Activated CD4-positive, CD25-positive, alpha-beta regulatory T cell treated with anti-CD3 and anti-CD28 coated beads, Interleukin-2, amount 50 U/mL, for 24 hours (primary cell): ENCODE data around the gene ERP44.
A peak's percentile ranks its signal among the peaks of the same experiment; 100 is the strongest.
"Not testable (repeated sequence)": the region's sequence is repeated elsewhere in the genome, so short reads cannot be mapped to it uniquely, and the experiment has no call there.

Experiments
- ATAC-seq, 2 donors: fragments of 150-1000 bp; cut with Tn5 transposase; one replicate each; pipeline ENCODE4 v1.10.0; 2021; ENCODE audit warnings: mild to moderate bottlenecking in 1 of 2, moderate library complexity in 1 of 2

The ERP44 gene

DNA sequence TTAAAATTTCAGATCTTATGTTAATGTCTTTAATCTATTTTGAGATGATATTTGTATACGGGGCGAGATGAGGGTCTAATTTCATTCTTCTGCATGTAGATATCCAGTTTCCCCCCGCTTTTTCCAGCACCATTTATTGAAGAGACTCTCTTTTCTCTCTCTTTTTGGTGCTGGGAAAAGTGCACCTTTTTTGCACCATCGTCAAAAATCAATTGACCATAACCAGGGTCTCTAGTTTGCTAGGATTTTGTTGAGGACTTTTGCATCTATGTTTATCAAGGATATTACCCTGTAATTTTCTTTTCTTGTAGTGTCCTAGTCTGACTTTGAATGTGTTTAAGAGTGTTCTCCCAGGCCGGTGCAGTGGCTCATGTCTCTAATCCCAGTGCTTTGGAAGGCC is 99.0 kb downstream of the ERP44 start:
- ATAC-seq: no peak

DNA sequence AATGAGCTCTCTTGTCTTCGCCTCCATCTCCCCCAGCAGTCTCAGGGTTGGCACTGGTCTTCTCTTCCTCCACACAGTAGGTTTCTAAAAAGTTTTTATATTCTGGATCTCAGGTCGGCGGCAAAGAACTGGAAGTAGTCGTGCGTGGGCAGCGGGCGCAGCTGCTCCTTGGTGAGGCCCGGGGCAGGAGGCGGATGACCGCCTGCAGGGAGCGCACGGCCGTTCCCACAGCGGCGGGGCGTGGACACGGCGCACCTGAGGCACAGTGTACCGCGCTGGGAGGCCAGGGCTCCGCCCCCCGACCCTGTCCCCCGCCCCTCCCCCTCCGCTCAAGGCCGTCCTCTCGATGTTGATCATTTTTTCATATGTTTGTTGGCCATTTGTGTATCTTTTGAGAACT is 99.9 kb downstream of the ERP44 start:
- ATAC-seq: no peak

DNA sequence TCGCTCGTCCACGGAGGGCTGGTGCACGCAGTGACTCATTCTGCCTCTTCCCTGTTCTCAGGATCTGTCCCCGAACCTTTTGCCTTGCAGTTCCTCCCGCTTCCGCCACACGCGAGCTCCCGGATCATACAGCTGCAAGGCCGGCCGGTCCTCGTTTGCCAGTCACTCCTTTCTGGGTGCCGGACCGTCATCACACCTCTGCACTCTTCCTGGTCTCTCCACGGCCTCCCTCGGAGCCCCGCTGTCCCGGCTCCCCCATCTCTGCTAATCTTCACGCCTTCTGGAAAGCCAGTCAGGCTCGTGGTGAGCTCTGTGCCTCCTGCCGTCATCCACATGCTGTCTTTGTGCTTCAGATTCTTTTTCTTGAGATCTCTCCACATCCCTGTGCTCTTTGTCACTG is 100.5 kb downstream of the ERP44 start:
- ATAC-seq: no peak

DNA sequence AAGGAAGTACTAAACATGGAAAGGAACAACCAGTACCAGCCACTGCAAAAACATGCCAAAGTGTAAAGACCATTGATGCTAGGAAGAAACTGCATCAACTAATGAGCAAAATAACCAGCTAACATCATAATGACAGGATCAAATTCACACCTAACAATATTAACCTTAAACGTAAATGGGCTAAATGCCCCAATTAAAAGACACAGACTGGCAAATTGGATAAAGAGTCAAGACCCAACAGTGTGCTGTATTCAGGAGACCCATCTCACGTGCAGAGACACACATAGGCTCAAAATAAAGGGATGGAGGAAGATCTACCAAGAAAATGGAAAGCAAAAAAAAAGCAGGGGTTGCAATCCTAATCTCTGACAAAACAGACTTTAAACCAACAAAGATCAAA is 108.3 kb downstream of the ERP44 start:
- not testable (repeated sequence) for ATAC-seq

- ATAC-seq: no peak
Measured at GRCh38 chr9:99986642-99987041, 112.2 kb downstream of the ERP44 start.

- no peak for ATAC-seq
Measured at GRCh38 chr9:99980598-99980997, 118.2 kb downstream of the ERP44 start.

GRCh38 chr9:99978221-99978620 is 120.6 kb downstream of the ERP44 start:
- no peak for ATAC-seq

- ATAC-seq: no peak
Measured at GRCh38 chr9:99977033-99977792, 121.6 kb downstream of the ERP44 start.

- no peak for ATAC-seq
Measured at GRCh38 chr9:99973455-99973854, 125.3 kb downstream of the ERP44 start.

DNA sequence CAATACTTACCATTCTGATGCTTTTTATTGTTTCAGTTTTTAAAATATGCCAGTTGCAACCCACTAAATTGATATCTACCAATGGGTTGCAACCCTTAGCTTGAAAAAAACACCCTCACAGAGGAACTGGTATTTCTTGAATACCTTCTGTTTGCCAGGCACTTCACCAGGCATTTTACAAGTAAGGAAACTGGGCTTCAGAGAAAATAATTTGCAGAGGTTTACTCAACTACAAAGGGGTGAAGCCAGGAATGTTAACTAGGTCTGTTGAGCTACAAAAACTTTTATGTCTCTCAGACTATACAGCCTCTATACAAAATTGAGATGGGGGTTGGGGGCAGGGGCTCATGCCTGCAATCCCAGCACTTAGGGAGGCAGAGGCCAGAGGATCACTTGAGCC is 127.4 kb downstream of the ERP44 start:
- no peak for ATAC-seq

- ATAC-seq: no peak
Measured at GRCh38 chr9:99970481-99970880, 128.3 kb downstream of the ERP44 start.

DNA sequence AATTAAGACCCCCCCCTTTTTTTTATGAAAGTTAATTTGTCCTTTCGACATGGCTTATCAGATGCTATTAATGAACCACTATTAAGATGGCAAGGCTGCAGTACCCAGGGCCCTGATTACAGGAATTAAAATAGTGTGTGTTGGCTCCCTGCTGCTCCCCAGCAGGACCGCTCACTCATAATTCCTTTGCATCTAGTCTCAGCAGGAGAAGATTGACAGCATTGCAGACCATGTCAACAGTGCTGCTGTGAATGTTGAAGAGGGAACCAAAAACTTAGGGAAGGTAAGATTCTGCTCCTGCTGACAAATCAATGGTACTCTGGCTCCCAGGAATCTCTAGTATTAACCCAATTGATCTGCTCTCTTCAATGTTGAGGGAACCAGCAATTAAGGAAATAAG is 131.3 kb downstream of the ERP44 start:
- no peak for ATAC-seq

- no peak for ATAC-seq
Measured at GRCh38 chr9:99966716-99967115, 132.1 kb downstream of the ERP44 start.

DNA sequence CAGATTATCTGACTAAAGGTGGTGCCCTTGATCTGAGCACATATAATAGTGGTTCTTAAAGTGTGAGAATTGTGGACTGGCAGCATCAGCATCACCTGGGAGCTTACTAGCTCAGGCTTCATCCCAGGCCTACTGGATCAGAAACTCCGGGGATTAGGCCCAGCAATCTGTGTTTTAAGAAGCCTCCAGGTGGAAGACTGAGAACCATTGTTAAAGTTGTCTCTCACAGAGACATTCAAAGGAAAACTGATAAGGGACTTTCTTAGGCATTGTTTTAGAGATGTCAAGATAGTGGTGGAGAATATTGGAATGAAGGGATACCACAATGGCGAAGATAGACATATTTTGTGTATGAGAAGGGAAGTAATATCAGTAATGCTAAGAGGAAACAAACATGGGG is 132.8 kb downstream of the ERP44 start:
- no peak for ATAC-seq

- ATAC-seq: no peak
Measured at GRCh38 chr9:99964336-99964735, 134.5 kb downstream of the ERP44 start.

DNA sequence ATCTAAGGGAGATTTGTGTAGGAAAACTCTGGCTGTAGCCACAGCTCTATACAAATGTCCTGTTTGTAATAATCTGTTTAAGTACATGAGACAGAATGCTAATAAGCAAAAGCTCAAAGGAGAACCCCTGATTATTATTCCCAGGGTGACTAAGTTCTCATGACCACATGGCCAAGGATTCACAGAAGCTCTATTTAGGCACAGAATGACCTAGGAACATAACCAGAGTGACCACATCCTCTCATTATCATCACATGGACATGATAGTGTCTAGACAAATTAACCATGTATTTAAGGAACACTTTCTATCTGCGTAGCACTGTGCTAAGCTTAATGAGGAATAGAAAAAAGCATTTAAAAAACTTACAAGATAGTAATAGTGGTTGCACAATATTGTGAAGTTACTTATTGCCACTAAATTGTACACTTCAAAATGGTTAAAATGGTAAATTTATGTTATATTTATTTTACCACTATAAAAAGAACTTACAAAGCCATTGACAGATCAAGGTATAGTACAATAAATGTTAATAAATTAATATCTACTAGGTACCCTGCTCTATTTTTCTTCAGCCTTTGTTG is 136.0 kb downstream of the ERP44 start:
- no peak for ATAC-seq

GRCh38 chr9:99955606-99956005 is 143.2 kb downstream of the ERP44 start:
- ATAC-seq: peak; percentile 53 to 78

DNA sequence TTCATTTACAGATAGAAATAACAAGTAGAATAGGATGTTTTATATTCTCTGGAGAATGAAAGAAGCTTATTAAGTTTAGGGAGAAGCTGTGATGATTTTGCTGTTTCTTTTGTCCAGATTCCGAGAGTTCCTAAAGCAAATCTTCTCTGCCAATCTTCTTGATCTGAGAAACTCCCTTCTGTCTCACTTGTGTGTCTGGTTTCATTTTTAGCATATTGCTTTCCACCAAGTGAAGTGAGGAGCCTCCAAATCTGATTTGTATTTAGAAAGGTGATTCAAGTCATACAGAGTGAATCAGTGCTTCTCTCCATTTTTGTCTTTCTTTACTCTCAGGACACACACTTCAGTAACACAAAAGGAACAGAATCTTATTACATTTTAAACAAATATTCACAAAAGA is 144.0 kb downstream of the ERP44 start:
- ATAC-seq: peak; percentile 79 to 82

DNA sequence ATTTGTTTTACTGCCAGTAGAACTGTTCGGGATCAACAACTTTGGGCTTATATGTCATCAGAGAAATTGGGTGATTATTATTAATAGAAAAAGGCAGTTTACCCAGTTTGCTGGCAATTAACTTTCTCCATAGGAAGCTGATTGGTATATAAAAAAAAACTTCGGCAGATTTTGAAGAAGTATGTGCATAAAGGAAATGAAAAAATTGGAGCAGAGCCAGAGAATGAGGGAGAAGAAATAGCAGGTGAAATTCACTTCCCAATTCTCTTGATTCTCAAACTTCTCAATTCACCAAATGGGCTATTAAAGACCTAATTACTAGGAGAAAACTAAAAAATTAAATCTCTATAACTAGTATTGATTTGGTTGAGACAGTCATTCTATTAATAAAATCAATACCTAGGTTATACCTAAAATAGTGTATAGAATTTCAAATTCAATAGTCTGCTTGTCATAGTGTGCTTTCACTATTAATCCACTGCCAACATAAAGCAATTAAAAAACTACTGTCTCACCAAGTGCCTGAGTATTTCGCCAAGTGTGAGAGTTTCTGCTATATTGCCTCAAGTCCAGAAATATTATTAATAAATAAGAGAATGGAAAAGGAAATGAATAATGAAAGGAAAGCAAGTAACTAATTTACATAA is 144.8 kb downstream of the ERP44 start:
- peak; percentile 55 to 62 for ATAC-seq

DNA sequence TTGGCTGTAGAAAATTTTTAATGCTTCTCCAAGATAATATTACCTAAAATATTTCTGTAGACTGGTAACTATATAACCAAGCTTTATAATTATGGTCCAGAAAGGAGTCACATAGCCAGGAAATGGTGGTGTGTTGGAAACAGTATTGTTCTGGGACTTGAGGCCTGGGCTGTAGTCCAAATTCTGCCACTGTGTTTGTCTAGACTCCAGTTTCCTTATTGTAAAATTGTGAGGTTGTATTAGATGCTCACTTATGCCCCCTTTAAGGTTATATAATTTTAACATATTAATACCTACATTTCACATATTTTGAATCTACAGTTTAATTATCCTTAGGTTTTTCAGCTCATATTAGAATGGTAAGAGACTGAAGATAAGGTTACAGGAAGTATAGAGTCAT is 149.9 kb downstream of the ERP44 start:
- ATAC-seq: no peak

GRCh38 chr9:99948482-99948881 is 150.3 kb downstream of the ERP44 start:
- ATAC-seq: no peak

DNA sequence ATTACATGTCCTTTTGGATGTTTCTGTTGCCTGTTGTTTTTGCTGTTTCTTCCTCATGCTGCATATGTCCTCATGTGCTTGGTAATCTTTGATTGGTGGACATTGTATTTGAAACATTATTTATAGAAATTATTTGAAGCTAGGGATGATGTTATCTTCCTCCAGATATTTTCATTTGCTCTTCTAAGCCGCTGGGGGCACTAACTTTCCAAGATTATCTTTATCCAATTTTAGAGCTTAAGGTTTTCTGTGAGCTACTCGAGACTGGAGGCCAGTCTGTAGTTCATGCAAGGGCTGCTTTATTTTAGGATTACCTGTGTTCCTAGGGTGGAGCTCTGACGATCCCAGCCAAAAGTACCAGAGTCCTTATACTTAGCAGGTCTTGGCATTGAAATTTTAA is 151.4 kb downstream of the ERP44 start:
- ATAC-seq: no peak

DNA sequence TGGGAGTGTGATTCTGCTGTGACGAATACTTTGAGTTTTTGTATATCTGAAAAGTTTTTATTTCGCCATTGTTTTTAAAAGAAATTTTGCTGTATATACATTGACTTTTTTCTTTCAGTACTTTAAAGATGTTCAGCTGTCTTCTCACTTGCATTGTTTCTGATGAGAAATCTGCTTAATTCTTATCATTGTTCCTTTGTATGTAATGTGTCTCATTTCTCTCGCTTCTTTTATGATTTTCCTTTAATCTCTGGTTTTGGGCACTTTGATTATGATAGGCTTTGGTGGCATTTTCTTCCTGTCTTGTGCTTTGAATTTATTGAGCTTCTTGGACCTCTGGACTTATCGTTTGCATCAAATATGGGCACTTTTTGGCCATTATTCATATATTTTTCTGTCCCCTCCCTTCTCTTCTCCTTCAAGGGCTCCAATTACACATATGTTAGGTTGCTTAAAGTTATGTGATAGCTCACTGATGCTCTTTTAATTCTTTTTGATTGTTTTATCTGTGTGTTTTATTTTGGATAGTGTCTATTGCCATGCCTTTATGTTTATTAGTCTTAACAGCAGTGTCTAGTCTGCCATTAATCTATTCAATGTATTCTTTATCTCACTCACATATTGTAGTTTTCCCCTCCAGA is 161.7 kb downstream of the ERP44 start:
- ATAC-seq: no peak
